NCI-H345 treated with DMSO at 0.1 percent for 48 hours (cell line): ENCODE measurements around the gene WT1.

Experiments
- DNase-seq: peaks from one replicate; lab custom pipeline; 2025; ENCODE audit not compliant: unreplicated experiment; lab: John Stamatoyannopoulos, UW

WT1 gene

DNA sequence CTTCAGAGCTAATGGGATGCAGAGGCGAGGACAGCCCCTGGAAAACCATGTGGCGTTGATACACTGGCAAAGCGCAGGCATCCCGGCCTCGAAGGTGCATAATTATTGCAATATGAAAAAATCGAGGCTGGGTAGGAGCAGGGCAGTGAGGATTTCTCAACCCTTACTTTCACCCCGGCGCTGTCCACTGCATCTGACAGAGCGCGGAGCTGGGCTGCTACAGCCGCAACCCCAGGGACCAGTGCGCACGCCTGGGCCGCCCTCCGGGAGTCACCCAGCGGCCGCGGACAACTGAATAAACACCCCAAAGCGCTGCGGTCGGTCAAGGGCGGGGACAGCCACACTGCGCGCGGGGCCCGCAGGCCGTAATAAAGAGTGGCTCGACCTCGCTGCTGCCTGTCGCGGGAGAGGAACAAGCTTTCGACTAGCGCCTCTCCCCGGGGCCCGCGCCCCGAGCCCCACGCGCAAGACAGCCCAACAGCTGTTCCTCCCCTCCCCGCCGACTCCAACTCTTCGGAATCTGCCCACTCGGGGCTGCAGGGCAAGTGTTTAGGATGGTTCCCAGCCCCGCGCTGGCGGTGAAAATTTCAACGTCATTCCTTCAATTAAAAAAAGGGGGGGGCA, 3.6 kb upstream of the WT1 start:
- DNase-seq, result no peak

DNA sequence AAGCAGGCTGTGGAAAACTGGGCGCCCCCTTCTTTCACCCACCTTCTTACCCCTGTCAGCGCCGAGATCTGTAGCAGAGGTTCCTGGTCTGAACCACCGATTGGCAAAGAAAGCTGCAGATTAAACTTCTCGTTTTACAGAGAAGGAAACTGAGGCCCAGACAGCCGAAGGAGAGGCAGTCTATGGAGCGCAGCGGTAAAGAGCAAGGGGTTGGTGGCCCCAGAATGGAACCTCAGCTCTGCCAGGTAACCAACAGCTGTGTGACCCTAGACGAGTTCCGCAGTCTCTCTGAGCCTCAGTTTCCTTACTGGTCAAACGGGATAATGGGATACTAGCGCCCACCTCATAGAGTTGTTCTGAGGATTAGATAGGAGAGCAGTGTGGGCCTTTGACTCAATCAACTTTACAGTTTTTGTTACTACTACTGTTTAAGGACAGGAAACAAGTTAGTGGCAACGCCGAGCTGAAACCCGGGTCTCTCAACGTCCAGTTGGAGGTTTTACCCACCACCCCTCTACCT, 3.1 kb upstream of the WT1 start:
- no peak for DNase-seq

DNA sequence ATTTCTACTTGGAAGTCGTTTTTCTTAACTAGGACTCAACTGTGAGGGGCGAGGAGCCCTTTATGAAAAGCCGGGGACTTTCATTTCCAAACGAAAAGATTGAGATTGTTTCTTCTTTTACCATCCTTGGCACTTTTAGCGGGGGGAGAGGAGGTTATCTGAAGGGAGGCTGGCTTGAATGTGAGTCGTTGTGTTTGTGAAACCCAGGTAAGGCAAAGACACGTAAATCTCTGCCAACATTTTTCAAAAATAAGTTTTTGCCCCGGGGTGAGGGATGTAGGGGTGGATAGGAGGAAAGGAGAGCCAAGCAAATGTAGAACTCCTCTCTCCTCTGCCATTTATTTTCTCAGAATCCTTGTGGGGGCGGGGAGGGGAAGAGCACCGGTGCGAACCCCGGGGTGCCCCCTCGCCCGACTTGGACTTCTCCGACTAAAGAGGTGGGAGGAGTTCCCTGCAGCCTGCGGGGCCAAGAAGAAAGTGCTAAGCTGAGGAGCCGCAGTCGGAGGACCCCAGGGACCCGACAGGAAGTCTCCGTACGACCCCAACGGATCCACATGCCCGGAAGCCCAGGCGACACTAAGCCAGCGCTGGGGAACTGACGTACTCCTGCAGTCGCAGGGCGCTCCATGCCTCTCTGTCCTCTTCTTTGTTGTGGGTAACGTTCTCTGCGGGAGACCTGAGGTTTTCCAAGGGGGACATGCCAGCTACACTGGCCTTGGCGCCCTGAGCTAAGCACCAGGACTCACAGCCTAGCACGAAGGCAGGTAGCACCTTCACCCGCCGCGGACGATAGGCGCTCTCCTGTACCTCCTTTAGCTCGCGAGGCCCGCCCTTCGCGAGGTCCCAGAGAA, 2.4 kb upstream of the WT1 start:
- no peak for DNase-seq

DNA sequence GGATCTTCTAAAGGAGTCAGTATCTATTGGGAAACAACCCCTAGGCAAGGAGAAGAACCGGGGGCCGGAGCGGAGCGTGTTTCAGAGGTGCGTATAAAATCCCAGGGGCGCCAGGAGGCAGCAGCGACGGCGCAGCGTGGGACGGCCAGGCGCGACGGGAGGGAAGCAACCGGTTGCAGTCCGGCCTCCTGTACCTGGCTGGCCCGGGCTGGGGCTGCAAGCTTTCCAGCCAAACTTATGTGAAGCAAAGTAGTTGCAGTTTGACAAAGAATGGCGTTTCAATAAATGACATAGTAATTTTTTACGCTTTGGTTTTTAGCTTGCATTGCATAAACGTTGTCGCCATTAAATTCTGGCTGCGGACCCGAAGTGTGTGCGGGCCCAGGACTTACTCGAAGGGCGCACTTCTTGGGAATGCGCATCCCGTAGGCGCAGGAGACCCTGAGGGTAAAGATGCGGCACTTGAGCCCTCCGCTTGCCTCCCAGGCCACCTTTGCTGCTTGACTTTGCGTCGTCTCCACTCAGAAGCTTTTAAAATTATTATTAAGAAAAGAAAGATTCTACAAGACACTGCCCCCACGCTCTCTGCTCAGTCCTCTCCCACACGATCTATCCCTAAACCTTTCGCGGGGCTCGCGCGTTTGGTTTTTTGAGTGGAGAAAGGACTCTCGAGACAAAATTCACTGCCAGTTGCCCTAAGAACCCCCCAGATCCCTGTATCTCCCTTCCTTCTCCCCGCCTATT, 1.6 kb upstream of the WT1 start:
- no peak for DNase-seq

DNA sequence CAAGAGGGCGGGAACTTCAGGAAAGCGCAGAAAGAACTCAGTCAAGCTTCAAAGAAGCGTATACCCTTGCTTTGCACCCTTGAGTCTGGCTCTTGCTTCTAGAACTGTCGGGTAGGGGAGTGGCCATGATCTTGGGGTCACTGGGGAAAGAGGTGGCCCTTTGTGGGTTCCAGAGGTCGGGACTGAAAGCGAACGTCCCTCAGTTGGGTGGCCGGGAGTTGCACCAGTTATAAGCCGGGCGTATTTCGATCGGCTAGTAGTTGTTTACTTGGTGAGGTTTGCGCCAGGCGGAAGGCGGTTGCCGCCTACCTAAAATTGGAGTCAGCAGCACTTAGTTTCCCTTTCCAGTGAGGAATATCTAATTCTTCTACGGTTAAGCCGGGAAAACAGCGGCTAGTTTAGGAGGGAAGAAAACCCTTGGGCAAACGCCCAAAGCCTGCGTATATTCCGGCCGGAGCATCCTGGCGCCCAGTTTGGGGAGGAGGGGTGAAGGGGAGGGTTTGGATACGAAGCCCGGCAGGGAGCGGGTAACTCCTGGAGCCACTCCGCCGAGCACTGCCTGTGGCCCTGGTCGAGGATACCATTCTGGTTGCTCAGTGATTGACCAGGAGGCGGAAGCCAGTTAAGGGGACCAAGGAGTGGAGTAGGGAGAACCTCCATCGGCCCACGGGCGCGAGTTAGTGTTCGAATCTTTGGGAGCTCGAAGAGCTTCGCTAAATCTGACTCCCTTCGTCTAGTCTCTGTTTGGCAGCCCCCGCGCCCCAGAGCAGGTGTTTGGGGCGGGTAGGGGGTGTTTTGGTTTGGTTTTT, 807 bp upstream of the WT1 start:
- no peak for DNase-seq

DNA sequence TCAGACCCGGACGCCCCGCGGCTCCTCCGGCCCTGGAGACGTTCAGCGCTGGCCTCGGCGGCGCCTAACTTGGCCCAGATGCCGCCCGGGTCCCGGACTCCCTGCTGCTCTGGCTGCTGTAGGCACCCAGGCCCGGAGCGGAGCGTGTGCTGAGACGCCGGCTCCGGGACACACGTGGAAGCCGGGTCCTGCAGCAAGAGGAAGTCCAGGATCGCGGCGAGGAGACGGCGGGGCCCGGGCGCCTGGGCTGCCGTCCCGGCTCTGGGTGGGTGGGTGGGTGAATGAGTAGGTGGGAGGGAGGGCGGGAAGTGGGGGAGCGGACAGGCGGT, 223 bp downstream of the WT1 start:
- no peak for DNase-seq

DNA sequence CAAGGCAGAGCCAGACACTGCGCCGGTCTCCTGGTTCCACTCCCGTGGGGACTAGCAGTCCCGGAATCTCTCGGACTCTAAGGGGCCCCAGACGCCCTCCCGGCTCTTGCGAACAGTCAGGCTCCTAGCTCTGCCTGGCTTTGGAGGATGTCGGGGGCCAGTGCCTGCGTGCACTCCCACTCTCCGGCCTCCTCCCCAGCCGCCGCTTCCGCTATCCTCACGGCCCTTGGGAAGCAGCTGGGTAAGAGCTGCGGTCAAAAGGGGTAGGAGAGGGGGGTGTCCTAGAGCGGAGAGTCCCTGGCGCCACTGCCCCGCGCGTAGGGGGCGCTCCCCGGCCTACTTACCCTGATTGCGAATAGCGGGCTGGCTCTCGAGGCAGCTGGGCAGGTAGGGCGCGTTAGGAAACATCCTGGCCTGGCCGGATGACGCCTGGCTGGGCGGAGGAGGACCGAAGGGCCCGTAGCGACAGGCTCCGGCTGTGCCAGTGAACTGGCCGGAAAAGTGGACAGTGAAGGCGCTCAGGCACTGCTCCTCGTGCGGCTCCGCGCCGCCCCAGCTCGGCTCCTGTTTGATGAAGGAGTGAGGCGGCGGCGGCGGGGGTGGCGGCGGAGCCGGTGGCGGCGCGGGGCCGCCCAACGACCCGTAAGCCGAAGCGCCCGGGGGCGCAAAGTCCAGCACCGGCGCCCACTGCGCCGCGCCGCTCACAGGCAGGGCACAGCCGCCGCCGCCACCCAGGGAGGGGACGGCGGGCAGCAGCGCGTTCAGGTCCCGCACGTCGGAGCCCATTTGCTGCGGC, 785 bp downstream of the WT1 start:
- DNase-seq, result no peak

DNA sequence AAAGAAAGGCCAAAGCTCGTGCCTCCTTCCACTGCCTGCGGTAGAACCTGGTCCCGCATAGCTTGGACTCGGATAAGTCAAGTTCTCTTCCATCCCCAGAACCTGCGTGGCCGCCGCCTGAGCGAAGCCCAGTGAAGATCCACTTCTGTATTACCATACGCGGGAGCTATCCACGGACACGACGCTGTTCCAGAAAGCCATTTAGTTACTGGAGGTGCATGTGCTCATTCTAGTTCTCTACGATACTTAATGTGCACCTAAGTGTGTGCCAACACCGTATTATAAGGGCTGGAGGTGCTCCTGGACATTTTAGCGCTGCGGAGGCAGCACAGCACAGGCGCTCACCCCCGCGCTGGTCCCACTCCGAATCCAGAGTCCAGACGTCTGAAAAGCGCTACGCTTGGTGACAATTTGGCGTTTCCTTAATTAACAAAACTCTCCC, 1.4 kb downstream of the WT1 start:
- DNase-seq, result no peak

DNA sequence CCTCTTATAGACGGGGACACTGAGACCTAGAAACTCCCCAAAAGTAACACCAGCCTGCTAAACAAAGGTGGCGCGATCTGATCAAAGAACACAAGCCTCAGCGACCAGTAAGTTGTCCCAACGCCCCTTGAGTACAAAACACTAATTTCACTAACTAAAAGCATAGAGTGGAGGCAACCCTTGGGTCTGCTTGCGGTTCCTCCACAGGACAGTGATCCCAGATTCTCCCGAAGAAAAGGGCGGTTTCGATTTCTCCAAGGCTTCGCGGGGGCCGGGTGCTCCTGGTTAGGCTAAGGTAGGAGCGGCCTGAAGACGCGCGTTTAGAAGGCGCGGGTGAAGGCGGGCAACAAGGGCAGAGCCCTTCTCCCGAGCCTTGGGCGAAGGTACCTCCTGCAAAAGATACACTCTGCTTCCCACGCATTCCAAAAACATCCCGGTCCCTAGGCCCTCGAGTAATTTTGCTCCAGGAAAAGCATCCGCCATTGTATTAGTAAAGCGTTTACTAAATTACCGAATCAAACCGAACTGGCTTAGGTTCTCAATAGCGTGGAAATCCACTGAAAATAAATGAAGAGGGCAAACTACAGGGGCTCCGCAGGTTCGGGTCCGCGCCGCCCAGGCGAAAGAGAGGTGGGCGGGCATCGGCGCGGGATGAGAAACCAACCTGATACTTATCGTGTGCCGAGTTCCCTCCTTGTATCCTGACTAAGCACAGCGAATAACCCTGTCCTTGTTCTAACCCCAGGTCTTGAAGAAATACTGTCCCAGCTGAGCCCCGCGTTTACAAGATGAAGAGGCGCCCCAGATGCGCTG, 2.0 kb downstream of the WT1 start:
- no peak for DNase-seq

DNA sequence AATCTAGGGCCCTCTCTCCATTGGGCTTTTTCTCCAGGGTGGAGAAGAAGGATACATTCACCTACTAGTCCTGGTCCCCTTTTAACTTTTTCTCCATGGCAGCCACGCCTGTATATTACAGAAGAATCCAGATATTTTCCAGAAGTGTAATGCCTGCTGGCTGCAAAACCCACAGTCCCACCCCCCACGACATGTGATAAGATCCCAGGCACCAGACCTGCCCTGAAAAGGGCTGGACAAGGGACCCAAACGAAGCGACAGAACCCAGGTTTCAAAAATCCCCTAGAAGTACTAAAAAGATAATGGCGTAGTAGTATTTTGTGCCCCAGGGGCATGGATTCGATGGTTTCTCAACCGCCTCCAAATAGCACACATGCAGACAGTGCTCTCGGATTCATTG, 2.8 kb downstream of the WT1 start:
- no peak for DNase-seq

DNA sequence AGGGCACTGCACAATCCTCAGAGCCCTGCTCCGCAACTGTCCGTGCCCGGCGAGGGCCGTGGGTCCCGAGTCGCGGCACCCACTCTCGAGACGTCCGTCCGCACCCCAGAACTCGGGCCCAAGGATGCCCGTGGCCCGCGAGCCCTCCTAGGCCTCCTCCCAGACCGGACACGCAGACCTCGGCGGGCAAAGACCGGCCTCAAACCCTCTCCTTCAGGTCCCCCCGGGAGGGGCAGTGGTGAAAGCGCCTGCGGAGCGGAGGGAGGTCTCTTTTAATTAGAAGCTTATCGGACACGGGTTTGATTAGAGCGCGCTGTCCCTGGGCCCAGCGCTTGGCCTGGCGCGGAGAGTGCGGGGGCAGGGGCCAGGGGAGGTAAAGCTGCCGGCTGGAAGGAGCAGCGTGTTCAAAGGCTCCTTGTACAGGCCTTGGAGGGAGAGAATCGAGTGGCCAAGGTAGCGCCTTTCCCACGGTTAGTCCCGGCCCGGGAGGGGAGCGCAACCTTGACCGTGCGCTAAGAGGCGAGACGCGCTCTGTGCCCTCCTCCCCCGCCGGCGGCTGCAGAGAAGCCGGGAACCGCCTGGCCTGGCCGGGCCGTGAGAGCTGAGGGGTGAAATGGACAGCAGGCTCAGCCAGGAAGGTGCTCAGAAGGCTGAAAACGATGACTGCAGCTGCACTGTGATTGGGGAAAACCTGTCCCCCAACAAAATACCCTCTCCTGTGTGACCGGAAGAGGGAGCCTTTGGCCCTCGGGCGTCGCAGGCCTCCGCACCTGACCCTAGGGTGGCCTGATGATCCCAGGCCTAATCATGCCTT, 4.6 kb downstream of the WT1 start:
- DNase-seq, result no peak

DNA sequence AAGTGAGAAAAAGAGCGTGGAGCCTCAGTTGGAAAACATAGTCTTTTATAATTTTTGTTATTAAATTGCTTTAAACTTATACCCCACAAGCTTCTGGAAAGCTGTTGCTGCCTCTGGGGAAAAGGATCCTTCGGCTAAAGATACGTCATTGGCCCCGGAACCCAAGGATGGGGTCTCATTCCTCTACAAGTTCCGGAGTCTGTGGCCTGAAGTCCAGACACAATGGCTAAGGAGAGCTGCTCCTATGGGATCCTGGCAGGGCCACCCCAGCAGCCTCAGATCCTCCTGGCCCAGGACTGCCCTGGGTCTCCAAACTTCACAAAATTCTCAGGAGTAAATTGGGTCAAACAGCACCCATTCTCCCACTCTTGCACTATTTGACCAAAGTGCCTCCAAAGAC, 5.9 kb downstream of the WT1 start:
- no peak for DNase-seq

DNA sequence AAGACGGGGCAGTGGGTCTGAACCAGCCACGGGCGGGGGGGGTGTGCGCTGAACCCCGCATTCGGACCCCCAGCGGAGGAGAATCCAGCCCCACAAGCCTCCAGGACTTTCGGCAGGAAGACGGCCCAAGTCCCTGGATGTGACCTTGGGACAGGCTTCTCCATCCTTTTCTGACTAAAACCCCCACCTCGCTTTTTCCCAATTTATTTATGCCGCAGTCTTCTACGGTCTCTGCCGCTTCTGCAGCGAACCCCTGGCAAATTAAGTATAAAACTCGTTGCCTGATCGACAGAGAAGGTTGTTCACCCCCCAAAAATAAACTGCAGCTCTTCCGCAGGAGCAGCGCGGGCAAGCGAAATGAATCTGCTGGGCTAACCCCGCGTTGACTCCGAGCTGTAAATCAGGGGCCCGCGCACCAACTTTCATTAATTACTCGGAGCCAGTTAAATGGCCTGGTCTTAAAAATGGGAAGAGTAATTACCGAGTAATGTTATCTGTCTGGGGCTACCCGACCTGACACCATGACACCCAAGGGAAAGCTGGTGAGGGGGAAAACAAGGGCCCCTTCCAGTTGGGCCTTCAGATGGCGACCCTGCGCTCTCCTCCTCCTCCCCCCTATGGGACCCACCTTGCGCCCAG, 6.6 kb downstream of the WT1 start:
- DNase-seq, result no peak

DNA sequence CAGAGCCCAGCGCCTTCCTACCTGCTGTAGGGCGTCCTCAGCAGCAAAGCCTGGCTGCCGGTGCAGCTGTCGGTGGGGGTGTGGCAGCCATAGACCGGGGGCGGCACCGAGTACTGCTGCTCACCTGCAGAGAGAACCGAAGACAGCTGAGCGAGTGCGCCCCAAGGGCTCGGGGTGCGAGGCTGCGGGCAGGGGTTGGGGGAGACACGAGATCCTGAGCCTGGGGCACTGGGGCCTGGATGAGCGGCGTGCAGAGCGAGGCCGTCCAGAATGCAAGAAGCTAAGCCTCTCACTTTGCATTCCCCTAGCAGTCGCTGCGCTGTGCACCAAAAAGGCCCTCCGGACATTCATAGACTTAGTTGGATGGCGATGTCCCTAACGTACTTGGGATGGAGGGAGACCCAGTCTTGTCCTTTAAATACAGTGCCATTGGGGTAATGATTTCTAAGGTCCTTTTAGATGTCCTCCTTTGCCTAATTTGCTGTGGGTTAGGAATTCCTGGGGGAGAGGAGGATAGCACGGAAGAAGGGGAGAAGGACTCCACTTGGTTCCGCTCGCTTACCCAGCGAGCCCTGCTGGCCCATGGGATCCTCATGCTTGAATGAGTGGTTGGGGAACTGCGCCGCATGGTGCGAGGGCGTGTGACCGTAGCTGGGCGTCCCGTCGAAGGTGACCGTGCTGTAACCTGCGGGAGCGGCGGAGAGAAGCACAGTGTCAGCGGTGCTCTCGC, 7.2 kb downstream of the WT1 start:
- DNase-seq, result no peak

DNA sequence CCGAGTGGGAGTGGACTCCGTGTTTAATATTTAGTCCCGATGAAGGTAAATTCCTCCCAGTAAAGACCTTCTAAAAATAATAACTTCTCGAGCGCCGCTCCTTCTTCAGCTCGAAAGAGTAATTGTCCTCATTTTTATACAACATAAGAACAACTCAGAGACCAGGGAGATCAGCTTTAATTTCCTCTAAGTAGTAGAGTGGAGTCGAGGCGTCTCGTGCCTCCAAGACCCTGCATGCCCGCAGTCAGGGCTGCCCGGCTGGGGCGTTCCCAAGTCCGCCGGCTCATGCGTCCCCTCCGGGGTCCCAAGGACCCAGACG, 7.8 kb downstream of the WT1 start:
- DNase-seq, result no peak

DNA sequence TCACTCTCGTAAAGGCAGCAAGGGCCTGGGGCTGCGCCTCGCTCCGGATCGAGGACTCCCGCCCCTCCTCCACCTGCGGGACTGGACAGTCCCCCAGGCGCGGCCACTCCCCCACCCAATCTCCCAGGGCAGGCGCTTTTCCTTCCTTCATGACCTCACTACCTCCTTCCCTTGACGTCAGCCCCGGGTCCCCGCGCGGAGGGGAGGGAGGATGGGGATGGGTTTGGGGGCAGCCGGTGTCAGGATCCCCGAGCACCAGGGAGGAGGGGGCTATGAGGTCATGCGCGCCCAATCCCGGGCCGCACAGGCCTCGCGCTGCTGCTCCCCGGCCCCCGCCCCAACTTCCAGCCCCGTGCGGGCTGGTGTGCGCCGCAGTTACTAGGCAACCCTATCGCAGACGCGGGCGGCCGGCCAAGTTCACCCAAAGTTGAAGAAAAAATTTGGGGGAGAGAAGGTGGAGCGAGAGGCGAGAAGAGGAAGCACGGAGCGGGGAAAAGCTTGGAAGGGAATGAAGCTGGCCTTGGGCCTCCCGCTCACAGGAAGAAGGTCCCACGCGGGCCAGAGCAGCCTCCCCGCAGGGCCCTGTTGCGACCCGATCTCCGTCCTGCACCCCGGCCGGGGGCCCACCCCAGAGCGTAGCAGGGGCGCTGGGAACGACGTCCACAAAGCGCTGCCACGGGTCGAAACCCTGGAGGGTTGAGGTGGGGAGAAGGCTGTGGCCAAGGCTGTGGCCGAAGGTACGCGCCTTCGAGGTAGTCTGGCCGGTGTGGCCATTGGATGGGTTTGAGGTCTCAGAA, 8.3 kb downstream of the WT1 start:
- DNase-seq, result no peak

DNA sequence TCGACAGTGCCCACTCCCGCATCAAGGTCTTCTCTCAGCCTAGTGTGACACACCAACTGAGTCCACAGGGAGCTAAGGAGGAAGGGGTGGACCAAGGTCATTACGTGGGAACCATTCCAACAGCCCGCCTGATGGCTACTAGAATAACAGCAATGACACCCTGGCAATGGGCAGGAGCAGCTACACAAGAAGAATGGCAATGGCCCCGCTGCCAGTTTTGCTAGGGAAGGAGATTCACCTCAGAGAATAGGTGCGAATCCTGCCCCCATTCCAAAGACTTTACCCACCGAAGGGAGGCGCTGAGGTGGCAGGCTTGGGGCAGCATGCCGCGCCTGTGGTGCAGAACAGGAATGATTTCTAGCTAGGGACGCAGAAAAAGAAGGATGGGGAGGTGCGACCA, 9.1 kb downstream of the WT1 start:
- no peak for DNase-seq
